ENCODE measurements around the gene GAL3ST2.
A peak's percentile ranks its signal among the peaks of the same experiment; 100 is the strongest.
"Not testable (repeated sequence)": the region's sequence is repeated elsewhere in the genome, so short reads cannot be mapped to it uniquely, and the experiment has no call there.

GAL3ST2 gene

DNA sequence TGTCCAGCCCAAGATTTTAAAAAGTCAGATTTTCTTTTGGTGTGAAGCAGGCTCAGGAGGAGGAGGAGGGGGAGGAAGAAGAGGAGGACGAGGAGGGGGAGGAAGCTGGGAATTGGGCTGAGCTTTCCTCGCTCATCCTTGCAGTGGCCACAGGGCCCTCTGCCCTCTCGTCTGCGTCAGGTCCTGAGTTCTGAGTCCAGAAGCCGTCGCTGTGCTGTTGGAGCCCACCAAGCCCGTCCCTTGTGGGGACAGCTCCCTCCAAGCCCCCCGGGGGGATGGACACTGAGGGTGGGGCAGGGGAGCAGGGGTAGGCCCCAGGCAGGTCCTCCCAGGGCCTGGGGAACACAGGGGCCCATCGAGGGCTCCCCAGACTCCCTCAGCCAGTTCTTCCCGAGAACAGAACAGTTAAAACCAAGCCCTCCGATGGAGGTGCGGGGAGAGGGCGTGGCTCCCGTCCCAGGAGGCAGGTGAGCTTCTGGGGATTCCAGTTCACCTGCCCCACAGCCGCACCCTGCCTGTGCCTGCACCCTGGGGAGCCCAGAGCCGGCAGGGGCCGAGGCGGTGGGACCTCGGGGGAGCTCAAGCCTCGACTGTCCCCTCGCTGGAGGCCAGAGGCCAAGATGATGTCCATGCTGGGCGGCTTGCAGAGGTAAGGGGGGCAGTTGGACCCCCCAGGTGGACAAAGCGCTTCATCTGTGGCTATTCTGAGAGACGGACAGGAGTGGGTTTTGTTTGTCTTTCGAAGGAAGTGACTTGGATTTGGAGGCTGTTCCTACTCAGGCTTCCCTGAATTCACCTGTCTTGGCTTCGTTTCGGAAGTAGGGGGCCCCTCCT lies at the start of gene GAL3ST2:
GAL3ST2 (plus strand) TSS at position 487 of the 834 bp plus-strand sequence; CDS start at position 621, 134 bp downstream.
- no peak for DNase-seq

DNA sequence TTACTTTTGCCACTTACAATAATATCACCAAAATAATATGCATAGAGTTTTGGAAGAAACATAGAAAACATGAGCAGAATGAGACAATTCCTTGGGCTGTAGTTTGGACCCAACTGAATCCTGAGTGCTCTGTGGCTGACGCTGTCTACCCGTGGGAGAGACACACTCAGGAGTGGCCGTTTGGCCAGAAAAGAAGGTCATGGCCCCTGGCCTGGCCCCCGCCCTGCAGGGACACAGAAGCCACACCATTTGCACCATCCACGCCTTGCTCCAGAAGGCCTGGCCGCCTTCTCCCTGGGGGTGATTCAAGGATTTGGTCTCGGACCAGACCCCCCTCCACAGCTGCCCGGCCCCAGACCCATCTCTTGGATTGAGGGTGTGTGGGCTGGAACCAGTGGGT lies 48.6 kb upstream of the GAL3ST2 start:
- no peak for DNase-seq

DNA sequence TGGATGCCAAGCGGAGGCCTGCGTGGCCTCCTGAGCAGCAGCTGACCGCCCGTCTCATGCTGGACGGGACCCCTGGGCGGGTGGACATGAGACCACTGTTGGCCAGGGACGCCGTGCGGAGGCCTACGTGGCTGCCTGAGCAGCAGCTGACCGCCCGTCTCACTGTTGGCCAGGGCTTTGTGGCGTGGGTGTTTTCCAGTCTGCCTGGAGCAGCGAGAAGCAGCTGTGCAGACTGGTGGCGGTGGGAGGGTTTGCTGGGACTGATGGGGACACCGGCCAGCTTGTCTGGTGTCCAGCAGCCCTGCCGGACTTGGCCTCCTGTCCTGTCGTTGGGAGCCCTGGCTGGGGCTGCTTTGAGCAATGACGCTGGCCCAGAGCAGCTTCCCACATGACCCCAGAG lies 48.0 kb upstream of the GAL3ST2 start:
- DNase-seq: no peak

DNA sequence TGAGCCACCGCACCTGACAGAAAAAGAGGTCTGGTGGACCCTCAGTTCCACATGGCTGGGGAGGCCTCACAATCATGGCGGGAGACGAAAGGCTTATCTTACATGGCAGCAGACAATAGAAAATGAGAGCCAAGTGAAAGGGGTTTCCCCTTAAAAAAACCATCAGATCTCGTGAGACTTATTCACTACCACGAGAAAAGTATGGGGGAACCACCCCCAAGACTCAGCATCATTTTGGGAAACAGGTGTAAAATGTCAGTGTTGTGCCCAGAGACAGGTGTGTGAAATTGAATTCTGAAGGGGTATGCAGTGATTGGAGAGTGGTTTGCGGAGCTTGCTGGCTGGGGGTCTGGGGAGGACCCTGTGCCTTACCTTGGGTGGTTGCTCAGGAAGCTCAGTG lies 46.8 kb upstream of the GAL3ST2 start:
- DNase-seq: no peak

DNA sequence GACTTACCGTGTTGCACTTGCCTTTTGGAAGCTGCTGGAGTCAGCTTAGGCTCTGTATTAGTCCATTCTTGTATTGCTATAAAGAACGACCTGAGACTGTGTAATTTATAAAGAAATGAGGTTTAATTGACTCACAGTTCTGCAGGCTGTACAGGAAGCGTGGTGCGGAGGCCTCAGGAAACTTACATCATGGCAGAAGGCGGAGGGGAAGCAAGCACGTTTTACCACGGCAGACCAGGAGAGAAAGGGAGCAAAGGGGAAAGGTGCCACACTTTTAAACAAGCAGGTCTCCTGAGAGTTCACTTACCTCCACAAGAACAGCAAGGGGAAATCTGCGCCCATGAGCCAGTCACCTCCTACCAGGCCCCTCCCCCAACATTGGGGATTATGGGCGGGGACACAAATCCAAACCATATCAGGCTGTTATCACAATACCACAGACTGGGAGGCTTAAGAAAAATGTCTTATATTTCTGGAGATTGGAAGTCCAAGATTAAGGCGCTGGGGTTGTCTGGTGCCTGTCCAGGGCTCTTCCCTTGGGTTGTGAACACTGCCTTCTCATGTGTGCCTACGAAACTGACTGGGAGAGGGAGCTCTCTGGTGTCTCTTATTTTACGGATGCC lies 45.8 kb upstream of the GAL3ST2 start:
- no peak for DNase-seq

DNA sequence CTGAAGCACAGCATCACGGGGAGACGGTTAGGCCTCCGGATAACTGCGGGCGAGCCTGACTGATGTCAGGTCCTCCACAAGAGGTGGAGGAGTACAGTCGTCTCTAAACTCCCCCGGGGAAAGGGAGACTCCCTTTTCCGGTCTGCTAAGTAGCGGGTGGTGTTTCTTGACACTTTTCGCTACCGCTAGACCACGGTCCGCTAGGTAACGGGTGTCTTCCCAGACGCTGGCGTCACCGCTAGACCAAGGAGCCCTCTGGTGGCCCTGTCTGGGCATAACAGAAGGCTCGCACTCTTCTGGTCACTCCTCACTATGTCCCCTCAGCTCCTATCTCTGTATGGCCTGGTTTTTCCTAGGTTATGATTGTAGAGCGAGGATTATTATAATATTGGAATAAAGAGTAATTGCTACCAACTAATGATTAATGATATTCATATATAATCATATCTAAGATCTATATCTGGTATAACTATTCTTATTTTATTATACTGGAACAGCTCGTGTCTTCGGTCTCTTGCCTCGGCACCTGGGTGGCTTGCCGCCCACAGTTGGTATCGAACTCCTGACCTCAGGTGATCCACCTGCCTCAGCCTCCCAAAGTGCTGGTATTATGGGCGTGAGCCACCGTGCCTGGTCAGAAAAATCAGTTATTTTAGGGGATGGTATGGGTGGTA lies 44.0 kb upstream of the GAL3ST2 start:
- DNase-seq: not testable (repeated sequence)

DNA sequence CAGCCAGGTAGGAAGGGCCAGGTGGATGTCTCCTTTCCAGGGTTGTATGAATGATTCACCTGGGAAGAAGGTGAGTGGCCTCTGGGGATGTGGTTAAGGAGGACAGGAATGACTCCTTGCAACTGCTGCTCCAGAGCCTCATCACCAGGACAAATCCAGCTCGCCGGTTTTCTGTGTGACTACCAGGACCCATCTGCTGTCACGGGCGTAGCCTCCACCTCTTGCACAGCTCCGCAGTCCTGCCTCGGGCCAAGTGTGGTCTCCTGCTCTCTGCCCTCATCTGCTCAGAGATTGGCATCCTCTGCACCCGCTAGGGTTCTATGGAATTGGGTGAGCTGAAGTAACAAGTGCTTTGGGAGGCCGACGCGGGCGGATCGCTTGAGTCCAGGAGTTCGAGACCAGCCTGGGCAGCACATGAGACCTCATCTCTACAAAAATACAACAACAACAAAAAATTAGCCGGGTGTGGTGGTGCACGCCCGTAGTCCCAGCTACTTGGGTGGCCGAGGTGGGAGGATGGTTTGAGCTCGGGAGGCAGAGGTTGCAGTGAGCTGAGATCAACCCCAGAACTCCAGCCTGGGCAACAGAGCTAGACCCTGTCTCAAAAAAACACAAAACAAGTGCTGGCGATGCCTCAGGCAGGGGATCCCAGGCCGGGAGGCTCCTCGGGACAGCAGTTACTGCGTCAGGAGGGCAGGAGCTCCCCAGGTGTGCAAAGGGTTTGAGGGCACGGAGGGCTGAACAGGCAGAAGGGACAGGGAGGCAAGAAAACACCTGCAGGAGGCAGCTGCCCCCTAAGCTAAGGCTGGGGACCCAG lies 43.0 kb upstream of the GAL3ST2 start:
- no peak for DNase-seq

DNA sequence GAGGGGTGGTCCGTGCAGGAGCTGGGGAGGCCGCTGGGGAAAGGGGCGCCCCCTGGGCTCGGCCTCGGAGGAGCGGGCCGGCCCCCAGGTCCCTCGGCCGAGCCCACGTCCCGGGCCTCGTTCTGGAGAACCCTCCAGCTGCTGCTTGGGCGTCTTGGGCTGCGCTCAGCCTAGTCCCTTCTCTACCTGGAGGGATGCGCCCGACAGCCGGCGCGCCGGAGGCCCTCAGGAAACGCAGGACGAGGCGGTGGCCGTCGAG lies 42.5 kb upstream of the GAL3ST2 start:
- DNase-seq: no peak

DNA sequence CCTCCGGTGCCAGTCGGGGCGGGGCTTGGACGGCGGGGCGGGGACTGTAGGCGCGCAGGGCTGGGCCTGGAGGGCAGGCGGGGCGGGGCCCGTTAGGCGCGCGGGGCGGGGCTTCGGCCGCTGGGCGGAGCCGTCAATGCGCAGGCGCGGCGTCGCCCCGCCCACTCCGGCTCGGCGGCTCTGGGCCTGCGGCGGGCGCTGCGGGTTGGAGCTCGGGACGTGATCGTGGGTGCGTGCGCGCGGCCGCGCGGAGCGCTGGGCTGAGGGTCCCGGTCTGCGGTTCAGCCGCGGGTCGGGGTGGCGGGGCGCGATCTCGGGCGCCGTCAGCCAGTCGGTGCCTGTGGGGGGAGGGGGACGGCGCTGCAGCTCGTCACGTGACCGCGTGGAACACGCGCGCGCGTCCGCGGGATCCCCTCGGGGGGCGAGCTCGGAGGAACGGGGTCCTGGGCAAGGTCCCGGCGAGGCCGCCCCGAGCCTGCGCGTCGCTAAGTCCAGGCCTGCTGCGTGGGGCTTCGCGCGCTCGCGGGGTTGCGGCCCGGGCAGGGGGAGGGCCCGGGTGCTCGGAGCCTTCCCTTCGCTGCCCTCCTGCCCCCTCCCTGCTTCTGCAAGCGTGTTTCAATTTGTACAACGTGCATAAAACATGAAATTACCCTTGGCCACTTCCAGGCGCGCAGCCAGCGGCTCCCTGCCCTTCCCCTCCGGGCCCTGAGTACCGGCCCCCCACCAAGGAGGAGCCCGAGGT lies 42.0 kb upstream of the GAL3ST2 start, which contains the start of gene D2HGDH:
D2HGDH (plus strand) TSS at position 164 of the 742 bp plus-strand sequence. CDS start 595 bp downstream, outside the sequence.
- DNase-seq: peak; percentile 48 to 91

DNA sequence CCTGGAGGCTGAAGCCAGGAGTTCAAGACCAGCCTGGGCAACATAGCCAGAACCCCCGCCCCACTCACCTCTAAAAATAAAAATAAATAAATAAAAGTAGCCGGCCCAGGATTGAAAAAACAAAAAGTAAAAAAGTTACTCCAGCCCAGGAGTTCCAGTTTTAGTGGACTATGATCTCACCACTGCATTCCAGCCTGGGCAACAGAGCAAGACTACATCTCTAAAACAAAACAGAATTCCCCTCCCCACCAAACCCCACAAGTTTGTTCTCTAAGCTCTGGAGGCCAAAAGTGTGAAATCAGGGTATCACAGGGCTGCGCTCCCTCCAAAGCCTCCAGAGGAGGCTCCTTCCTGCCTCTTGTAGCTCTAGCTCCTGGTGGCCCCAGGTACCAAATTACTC lies 40.5 kb upstream of the GAL3ST2 start:
- DNase-seq: no peak

DNA sequence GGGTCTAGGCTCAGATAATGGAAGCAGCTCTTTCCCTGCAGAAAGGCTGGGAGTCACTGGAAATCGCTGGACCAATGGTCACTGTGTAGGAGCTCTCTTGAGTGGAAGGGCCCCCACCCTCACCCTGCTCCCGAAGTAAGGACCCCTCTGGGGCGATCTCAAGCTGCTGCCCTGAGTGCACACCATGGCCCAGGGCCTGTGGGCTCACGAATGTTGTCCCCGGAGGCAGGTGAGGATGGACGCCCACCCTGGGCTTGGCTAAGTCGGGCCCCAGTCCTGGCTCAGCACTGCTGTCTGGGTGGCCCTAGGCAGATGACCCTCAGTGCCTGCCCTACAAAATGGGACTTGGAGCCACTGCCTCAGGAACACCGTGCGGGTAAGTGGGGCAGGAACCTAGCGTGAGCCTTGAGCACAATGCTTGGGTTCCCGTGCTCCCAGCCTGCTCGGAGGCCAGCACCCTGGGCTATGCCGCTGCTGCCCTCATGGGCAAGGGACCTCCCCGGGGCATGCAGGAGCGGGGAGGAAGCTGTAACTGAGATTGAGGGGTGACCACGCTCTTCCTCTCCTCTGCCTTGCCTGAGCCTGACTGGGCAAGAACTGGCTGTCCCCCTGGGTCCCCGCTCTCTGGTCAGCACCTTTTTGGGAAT lies 38.5 kb upstream of the GAL3ST2 start:
- no peak for DNase-seq

DNA sequence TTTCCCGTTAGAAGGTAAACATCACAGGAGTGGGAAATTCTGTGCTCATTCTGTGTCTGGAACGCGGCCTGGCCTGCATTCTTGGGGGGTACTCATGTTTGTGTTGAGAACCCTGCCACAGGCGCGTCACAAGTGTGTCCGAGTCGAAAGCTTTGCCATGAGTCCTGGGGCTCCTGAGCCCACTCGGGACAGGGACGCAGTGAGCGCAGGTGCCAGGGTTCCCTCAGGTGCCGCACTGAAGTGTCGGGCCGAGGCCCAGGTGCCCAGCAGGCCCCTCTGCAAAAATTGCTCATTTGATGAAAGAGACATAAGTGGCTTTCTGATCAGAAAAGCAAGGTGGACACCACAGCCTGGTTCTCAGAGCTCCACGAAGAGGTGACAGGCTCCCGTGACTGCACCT lies 37.4 kb upstream of the GAL3ST2 start:
- no peak for DNase-seq

DNA sequence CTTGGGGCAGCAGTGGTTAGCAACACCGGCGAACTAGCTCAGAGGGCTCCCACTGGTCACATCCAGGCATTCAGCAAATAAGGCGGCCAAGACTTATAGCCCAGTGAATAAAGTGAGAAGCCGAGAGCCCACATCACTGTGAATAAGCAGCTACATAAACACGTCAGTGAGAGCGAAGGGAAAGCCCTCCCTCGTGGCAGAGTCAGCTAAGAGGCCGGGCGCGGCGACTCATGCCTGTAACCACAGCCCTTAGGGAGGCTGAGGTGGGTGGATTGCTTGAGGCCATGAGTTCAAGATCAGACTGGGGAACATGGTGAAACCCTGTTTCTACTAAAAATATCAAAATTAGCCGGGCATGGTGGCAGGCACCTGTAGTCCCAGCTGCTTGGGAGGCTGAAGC lies 37.0 kb upstream of the GAL3ST2 start:
- no peak for DNase-seq

DNA sequence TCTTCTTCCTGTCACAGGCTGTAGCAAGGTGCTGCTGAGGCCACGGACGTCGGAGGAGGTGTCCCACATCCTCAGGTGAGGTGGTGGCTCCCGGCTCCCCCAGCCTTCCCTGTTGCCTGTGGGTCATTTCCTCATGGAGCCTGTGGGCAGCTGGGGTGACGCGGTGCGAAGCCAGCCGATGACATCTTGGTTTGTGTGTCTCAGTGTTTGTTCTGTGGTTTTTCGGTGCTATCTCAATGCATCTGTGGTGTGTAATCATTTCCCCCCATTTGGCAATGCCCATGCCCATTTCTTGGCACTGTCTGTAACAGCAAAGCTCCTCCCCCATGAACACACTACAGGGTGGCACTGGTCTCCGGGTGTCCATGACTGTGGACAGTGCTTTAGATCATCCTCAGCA lies 35.6 kb upstream of the GAL3ST2 start:
- no peak for DNase-seq

DNA sequence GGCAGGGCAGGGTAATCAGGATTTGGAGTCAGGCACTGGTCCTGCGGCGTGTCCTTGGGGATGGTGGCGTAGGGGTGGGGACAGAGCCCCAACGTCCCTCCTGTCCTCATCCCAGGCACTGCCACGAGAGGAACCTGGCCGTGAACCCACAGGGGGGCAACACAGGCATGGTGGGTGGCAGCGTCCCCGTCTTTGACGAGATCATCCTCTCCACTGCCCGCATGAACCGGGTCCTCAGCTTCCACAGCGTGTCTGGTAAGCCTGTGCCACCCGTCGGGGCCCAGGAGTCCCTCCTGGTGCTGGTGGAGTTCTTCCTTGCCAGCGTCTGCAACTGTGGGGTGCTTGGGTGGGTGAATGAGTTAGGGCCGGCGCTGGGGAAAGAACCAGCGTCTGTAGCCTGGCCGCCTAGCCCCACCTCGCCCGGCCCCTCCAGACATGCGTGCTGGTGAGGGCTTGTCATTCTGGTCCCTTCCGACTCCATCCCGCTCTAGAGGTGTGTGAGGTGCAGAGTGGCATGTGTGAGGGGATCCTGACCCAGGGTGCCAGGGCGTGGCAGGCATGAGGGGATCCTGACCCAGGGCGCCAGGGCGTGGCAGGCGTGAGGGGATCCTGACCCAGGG lies 34.2 kb upstream of the GAL3ST2 start:
- no peak for DNase-seq

DNA sequence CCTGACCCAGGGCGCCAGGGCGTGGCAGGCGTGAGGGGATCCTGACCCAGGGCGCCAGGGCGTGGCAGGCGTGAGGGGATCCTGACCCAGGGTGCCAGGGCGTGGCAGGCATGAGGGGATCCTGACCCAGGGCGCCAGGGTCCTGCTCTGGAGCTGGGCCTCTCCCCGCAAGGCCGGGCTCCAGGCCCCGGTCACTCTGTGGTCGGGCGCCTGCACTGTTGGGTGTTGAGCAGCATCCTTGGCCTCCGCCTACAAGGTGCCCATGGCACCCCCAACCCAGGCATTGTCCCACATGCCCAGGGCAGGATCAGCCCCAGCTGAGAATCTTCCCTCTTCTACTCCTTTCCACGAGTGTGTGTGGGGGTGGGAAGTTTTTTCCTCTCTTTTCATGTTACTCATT lies 33.6 kb upstream of the GAL3ST2 start:
- DNase-seq: not testable (repeated sequence)

DNA sequence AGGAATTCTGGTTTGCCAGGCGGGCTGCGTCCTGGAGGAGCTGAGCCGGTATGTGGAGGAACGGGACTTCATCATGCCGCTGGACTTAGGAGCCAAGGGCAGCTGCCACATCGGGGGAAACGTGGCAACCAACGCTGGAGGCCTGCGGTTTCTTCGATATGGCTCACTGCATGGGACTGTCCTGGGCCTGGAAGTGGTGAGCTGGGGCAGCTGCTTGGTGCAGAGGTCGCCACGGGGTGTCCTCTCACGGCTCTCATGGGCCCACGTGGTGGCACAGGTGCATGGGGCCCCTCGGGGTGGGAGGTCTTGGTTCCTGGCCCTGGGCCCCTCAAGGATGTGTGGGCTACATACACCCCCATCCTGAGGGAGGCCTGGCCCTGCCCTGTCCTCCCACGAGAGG lies 33.0 kb upstream of the GAL3ST2 start:
- DNase-seq: no peak

DNA sequence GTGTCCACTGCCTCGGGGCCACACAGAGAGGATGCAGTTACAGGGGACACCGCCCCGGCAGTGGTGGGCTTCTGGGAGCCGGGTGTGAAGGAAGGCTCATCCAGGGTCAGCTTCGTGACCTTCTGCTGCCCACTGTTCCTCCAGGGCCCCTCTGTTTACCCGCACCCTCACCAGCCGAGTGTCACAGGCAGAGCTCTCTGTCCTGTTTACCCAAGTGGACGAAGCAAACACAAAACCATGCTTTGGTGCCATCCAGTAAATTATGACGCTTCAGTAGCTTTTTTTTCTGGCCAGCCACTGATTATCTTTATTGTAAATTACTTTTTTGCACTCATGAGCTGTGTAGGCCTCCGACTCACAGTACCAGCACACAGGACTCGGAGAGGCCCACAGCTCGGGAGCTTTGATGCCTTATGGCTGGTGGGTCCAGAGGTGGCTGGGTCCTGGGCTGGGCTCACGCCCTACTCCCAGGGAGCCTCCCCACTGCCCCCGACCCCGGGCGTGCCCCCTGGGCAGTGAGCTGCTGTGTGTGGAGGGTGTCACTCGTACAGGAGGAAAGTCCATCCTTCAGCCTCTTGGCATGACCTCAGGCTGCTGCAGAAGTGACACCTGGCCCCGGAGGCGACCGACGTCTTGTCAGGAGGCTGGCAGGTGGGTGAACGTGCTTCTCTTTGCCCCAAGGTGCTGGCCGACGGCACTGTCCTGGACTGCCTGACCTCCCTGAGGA lies 32.4 kb upstream of the GAL3ST2 start:
- DNase-seq: no peak

DNA sequence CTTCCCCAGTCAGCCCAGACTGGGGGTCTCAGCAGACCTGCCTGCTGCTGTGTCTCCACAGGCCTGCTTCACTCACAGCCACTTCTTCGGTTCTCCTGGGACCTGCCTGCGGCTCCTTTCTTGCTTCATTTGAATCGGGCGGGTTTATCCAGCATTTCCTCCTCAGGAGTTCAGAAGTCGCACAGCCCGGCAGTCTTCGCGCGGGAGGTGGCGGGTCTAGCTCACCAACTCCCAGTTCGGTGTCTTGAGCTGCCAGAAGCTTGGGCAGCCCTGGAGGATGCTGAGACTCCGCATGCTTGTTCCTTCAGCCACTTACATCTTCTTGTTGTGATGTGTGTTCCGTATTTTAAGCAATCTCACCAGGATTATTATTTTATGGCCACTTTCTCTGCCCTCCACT lies 31.3 kb upstream of the GAL3ST2 start:
- no peak for DNase-seq

DNA sequence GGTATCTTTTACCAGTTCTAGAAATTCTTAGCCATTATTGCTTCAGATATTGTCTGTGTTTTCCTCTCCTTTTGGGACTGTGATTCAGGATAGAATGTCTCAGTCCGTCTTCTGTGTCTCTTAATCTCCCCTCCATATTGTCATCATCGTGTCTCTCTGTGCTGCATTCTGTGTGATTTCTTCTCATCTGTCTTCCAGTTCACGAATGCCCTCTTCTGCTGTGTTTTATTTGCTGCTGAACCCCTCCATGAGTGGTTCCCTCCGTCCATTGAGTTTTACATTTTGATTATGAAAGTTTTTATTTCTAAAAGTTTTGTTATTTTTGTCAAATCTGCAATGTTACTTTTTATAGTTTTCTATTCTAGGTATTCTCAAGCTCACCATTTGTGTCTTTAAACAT lies 30.5 kb upstream of the GAL3ST2 start:
- no peak for DNase-seq

Data from NCI-H446 (cell line).